DMS79 (cell line): ENCODE results near the gene PLEKHM3.

ENCODE experiments used
- DNase-seq: peaks from one replicate; lab custom pipeline; 2025; lab: John Stamatoyannopoulos, UW

Gene PLEKHM3, protein sequence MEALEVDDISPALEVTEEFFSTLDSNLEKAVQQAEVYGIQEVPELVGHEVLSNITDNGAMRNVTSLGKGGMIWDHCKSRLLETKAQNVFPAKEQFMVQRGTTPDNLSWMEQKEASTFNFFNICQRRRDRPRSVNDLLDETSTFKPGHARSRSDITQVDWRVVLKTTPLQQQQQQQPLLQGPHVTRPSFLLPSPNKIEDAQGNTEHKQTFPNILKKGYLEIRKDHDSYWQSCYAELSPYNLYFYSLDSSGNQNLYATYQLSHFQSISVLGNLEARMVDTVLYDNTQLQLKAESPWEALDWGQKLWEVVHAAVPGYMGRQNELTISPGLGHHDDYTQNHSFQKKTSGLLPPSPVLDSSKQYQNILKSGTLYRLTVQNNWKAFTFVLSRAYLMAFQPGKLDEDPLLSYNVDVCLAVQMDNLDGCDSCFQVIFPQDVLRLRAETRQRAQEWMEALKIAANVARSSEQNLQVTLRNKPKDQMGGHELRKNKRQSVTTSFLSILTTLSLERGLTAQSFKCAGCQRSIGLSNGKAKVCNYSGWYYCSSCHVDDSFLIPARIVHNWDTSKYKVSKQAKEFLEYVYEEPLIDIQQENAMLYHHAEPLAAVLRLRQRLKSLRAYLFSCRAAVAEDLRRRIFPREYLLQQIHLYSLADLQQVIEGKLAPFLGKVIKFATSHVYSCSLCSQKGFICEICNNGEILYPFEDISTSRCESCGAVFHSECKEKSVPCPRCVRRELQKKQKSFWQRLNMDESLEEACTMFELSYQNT

DNA sequence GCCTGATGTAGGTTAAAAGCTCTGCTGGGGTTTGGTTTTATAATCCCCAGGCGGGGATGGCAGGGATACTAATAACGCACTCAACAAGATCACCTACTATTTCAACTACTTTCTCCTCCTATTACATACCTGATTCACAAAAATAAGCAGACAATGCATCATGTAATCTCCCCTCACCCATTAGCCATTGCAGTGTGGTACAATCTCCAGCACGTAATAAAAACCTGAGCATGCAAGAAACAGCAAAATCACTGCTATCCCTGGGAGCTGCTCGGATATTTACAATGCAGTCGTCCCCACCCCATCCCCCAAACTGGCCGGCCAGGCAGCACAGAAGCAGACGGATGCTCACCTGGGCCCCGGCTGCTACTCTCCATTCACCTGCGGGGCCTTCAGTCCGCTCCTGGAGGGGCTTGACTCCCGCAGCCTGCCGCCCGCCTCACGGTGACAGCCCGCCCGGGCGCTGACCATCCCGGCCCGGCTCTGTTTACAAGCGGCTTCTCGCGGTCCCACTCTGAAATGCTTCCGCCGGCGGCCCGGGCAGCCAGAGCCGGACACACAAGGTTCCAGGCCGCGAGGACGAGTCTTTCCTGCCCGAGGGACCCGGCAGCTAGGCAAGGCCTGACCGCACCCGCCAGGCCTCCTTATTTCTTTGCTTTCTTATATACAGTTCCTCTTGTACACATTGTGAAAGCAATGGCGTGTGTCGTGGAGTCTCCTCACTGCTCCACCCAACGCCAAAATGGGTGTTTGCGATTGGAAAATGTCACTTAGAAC is at the start of gene PLEKHM3:
Gene PLEKHM3, minus strand, starts transcription at position 491 of the 777 bp plus-strand sequence. CDS start 23,888 bp downstream, outside the sequence.
- DNase-seq: peak; percentile 50

DNA sequence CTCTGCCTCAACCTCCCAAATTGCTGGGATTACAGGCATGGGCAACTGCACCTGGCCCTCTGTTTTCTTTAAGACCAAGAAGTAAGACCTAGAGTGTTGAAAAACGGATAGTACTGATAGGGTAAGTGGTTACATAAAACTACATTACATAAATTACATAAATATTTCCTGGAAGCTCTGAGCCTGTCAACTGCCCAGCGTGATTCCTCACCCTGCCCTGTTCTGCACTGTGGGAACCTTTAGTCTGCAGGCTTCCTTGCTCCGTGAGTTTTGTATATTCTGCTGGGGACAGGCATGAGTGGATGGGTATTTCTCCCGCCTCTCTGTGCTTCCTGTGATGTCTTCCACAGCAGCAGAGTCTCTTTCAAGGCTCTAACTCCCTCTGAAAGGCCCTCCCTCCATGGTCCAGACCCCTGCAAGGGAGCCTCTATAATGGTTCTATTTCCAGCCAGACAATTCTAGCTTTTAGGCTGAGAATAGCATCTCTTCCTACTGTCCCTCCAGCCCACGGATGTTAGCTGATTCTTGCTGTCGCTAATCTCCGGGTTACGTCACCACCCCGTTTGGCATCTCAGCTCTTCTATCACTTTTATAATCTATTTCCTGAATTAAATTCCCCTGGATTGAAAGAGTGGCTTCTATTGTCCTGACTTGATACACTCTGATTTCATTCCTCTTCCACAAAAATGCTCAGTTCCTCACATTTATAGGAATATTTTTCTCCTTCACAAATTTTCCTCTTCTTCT is 49.5 kb upstream of the PLEKHM3 start:
- DNase-seq: no peak

DNA sequence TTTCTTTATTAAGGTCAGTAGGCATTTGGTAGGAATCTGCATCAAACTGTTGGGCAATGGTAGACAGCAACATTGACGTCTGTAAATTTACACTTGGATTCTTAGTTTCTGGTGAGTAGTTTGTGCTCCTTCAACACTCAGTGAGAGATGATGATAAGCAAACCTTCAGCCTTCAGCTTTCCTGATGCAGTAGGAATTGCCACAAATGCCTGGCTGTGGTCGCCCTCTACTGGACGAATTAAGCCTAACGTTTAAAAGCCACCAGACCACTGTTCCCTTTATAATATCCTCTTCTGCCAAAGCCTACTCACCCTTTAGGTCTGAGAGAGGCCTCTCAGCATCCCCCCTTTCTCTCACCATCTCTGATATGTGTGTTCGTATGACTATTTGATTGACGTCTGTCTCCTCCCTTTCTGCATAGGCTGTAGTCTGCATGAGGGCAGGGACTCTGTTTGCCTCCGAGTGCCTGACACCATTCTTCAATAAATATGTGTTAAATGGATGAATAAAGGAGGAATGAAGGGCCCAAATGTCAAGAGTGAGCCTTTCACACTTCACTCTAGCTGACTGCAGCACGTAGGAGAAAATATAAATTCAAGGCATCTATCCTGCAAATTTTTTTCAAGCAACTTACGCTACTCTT is 47.0 kb upstream of the PLEKHM3 start:
- DNase-seq: peak; percentile 29

DNA sequence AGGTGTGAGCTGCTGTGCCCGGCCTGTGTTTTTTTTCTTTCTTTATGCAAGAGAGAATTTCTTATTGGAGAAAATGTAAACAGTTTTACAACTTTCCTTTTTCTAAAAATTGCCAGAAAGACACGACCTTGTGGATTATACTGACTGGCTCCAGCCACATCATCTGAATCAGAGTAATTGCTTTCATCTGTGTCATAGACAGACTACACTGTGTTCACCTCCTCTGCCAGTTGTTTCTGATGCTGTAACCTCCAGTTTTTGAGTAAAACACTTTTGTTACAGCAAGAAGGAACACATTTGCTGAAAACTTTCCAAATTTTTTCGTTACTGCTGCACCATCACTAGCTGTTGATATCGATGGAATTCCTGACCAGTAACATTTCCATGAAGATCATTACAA is 43.9 kb upstream of the PLEKHM3 start:
- no peak for DNase-seq

DNA sequence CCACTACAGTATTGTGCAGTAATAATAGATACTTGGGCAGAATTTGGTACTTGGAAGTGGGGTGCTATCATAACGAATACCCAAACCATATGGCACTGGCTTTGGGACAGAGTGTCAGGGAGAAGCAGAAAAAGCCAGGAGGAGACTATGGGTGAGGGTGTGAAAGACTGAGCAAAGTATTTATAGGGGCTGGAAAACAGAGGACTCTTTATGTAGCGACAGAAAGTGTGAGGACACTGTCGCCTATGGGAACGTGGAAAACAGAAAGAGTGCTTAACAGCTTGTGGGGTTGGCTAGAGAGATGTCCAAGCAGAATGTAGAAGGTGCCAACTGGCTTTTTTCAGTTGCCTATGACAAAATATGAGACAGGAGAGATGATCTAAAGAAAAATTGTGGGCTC is 40.7 kb upstream of the PLEKHM3 start:
- DNase-seq: no peak

DNA sequence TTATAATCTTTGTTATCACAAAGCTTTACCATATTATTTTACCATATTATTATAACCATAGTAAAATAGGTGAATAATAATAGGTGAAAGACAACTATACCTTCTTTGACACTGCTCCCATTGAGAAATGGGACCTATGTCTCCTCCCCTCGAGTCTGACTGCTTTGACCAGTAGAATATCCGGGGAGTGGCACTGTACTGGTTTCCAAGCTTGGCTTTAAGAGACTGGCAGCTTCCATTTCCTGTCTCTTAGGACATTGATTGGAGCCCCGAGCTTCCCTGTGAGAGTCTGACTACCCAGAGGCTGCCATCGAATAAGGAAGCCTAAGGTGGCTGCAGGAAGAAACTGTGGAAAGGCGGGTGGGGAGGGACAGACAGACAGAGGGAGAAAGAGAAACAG is 40.1 kb upstream of the PLEKHM3 start:
- DNase-seq: no peak

DNA sequence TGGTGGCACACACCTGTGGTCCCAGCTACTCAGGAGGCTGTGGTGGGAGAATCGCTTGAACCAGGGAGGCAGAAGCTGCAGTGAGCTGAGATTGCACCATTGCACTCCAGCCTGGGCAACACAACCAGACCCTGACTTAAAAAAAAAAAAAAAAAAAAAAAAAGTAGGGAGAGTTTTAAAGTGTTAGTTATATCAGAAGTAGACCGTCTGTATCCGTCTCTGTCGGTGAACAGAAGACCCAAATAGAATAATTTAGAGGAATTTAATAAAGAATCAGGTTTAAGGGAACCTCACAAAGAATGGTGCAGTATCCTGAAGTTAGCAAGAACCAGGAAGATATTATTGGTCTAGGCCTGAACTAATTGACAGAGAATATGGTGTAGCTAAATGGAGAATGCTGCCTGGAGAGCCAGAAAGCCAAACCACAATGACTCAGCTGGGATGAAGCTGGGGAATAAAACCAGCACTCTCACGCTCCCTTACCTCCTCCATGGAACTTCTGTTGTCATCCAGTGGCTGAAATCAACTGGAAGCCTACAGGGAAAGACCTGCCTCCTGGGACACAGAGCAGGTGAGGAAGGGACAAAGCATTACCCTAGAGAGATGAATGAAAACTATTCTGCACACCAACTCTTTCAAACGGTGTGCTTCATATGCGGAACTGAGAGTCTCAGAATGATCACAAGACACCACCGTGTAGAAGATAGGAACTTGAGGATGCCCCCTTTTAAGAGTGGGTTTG is 39.1 kb upstream of the PLEKHM3 start:
- DNase-seq: no peak

DNA sequence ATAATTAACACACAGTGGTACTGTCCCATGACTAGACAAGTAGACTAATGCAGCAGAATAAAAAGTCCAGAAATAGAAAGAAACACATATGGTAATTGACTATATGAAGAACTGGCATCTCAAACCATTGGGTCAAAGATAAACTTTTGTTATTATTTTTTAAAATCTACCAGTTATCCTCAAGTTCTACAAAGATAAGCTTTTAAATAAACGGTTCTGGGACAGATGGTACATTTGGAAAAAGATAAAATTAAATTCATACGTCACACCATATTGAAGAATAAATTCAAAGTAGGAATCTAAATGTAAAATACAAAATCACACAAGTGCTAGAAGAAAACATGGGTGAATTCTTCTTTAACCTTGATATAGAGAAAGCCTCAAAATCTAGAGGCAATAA is 37.6 kb upstream of the PLEKHM3 start:
- no peak for DNase-seq

DNA sequence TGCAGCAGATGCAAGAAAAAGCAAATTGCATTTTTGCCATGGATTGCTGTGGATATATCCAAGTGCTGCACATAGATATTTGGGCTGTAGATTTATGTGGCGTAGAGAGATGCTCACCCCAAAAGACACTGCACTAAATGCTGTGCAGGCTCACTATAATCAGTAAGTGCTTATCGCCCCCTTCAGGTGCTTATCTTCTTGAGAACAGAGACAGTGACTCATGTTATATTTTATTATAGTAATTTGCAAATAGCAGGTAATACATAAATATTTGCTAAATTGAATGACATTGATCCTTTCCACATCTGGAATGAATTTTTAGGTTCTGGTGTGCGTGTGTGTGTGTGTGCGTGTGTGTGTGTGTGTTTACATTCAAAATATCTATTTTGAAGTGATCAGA is 36.8 kb upstream of the PLEKHM3 start:
- DNase-seq: no peak

DNA sequence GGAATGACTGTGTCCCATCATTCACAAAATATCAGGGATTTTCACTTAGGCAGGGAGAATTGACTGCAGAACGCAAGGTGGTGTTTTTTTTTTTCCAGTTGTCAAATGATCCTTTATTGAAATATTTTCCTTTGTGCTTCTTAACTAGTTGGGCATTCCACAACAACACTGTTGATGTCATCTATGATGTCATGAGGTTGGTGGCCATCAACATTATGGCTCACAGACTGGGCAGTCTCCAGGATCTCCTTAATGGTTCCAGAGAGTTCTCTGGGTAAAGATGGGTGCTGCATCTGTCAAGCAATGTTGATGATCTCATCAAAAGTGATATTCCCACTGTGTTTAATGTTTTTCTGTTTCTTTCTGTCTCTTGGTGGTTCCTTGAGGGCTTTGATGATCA is 31.8 kb upstream of the PLEKHM3 start:
- DNase-seq: no peak

DNA sequence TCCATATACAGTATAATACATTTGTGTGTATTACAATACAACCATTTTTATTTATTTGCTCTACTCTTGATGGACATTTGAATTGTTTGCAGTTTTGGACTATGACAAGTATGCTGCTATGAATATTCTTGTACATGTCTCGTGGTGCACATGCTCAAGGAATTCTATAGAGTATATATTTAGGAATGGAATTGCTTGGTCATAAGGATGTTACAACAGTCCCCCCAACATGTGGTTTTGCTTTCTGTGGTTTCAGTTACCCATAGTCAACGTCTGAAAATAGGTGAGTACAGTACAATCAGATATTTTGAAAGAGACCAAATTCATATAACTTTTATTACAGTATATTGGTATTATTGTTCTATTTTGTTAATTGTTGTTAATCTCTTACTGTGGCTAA is 24.1 kb upstream of the PLEKHM3 start:
- DNase-seq: no peak

DNA sequence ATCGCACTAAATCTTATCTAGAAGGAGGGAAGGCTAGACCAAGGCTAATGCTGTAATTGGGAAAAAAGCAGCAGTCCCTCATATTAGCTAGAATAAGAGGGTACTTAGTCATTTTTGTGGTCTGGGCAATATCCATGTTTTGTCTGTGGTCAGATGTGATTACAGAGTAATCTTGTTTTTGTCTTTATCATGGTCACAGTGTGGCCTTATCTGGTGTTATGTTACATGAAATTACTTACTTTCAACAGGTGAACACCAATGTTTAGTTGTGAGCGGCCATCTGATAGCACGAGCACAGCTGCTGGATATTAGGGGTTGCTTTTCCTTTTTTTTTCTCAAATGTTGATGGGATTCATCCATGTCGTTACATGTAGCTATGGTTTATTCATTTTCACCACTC is 23.7 kb upstream of the PLEKHM3 start:
- DNase-seq: no peak

DNA sequence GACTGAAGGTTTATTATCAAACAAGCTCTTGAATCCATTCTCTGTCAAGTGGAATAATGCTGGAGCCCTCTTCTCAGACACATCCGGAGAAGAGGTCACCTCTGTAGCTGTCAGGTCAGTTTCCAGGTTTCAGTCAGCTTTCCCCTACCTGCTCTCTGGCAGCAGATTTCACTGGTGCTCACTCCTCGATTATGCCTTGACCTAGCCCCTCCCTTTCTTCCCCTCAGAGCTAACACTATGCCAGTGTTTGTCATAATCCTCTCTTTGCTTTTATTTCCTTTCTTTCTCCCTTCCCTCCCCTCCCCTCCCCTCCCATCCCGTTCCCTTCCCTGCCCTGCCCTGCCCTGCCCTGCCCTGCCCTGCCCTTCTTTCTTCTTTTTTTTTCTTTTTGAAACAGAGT is 22.5 kb upstream of the PLEKHM3 start:
- DNase-seq: no peak

DNA sequence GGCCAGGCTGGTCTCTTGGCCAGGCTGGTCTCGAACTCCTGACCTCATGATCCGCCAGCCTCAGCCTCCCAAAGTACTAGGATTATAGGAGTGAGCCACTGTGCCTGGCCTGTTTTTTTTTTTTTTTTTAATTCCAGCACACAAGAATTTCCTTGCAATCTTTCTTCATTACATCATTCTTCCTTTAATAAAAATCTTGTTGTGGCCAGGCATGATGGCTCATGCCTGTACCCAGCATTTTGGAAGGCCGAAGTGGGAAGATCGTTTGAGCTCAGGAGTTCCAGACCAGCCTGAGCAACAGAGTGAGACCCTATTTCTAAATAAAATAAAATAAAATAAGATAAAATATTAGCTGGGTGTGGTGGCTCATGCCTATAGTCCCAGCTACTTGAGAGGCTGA is 21.4 kb upstream of the PLEKHM3 start:
- no peak for DNase-seq

DNA sequence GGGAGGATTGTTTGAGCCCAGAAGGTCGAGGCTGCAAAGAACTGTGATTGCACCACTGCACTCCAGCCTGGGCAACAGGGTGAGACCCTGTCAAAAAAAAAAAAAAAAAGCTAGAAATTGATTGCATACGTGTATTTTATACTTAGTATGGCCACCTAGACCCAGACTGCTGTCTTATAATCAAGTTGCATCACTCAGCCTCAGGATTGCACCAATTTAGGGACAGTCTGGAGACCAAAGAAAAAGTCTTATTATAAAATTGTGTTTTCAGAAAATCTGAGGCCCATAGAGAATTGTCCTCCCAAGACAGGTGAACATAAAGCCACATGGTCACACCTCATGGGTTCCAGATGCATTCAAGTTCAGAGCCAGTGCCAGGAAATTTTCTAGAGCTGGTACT is 17.1 kb upstream of the PLEKHM3 start:
- no peak for DNase-seq

DNA sequence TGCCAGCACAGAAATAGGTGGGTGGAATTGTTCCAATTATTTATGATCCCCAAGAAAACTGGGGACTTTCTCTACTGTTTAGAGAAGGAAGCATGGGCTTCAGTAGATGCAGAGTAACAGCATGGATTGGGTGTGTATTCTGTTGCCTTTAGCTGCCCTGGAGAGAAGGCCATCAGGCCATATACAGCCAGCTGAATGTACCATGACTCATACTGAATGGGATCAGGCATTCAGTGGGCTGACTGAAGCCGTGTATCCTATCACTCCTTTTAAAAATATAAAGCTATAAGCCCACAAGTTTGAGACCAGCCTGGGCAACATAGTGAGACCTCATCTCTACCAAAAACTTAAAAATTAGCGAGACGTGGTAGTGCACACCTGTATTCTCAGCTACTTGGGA is 16.7 kb upstream of the PLEKHM3 start:
- no peak for DNase-seq

DNA sequence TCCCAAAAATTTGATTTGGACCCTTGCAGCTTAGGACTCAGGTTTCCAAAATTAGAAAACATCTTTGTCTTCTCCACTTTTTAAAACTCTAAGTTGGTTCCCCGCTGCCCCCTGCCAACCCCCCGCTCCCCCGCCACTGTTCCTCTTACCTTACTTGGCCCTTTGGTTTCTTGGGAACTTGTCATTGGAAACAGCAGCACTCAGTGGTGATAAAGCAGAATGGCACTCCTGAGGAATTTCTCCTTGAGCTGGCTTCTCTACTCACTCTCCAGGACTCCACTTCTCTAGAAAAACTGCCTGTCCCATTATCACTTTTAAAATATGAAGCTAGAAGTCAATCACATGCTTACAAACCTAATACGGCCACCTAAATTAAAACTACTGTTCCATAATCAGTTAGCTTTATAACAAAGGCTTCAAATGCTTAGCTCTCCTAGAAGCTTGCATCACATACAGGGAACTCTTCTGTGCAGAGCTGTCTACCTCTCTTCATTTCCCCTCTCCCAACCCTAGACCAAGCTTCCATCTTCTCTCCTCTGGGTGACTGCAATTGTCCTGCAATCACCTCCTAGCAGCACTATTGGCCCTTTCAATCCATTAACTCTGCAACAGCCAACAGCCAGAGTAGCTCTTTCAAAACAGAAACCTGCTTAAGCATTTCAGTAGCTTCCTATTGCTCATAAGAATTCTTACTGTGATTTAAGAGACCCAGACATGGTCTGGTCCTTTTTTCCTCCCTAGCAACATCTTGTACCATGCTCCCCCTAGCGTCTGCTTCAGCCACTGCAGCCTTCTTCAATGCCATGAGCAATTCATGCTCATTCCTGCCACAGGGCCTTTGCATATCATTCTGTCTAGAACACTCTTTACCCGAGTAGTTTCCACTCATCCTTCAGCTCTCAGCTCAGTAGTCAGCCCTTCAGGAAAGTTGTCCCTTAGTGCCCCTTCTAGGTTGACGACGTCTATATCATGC is 15.2 kb upstream of the PLEKHM3 start:
- DNase-seq: no peak

DNA sequence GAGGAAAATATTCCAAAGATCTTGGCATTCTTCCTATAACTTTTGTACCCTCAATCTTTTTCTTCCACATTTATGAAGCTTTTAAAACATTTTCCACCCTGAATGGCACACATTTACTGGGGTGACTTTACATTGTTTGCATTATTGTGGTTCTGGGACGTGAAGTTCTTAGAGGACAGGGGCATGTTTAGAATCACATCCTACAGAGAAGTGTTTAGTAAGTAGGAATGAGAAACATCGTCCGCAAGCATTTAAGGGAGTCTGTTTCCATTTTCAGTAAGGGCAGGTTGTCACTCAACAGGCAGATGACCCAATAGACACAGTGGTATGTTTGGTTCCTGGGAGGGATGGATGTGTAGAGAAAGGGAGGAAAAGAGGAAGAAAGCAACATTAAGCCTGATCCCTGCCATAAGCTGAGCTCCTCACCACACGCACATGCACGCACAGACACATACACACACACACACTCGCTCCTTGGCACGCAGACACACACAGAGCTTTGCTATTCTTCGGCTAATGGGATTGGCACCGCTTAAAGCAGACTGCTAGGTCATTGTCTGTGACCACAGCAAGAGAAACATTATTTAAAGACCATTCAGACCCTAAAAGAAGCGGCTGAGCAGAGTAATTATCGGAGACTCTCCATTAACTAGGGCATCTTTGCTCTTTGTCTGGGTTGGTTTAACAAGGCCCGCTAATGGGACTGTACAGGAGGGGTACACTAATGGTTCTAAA is 14.2 kb upstream of the PLEKHM3 start:
- DNase-seq: no peak
